HCT116 (cell line): Measurements from ENCODE around the gene F10. TPM values are rescaled to one million over a fixed set of nuclear protein-coding genes. Genes with fewer than 3 reads are reported as not detected.

Experiments used
- ATAC-seq: fragments of 200-7000 bp; cut with Tn5 transposase; 2 replicates; pipeline ENCODE4 v1.9.1; 2020; ENCODE audit warnings: mild to moderate bottlenecking, moderate library complexity
- BruUV-seq: library from RNA; stranded (reverse); fragments of 400-500 nt; replicated peaks from 2 replicates; lab custom pipeline; 2021; lab: Mats Ljungman, UMichigan
- CTCF ChIA-PET: fragments of 300-600 bp; sonication (Branson Sonifier 250); formaldehyde crosslinking; loops from one replicate; lab custom pipeline; 2021; ENCODE audit warnings: antibody characterized with exemption; lab: Charles Lee
- POLR2A ChIA-PET: fragments of 300-600, 350-600 bp; sonication (Branson Sonifier 250); formaldehyde crosslinking; loops from one replicate; lab custom pipeline; 2021; ENCODE audit warnings: antibody characterized with exemption; lab: Charles Lee
- RAD21 ChIA-PET, 2 experiments: fragments of 300-600 bp; sonication (Branson Sonifier 250); formaldehyde crosslinking; loops; one replicate each; lab custom pipeline; 2023; ENCODE audit warnings: low total read pairs in 2 of 2; ENCODE audit not compliant: uncharacterized antibody in 2 of 2, unreplicated experiment in 2 of 2, low non-redundant PET in 1 of 2; lab: Charles Lee
- DNase-seq: peaks from one replicate; pipeline ENCODE4 v3.0.0-alpha.2; 2010; ENCODE audit warnings: low read depth, low spot score
- H2AFZ ChIP-seq: fragments of 200-600 bp; shearing (Covaris generic), sonication (generic); 2 replicates; pipeline ENCODE4 v1.6.1; 2017; ENCODE audit warnings: low read depth, mixed run types, mixed read lengths, antibody characterized with exemption, low read length; ENCODE audit not compliant: poor library complexity, severe bottlenecking
- H3K27ac ChIP-seq: 2 replicates; pipeline ENCODE4 v1.5.1; 2012; ENCODE audit warnings: low read depth, low read length
- H3K27me3 ChIP-seq: fragments of 200-600 bp; sonication (generic); 2 replicates; pipeline ENCODE4 v1.6.1; 2016; ENCODE audit warnings: mixed run types, low read length, mixed read lengths; ENCODE audit not compliant: insufficient read depth
- H3K36me3 ChIP-seq, 2 experiments: fragments of 200-500 bp in 1 of 2; fragments of 200-600 bp in 1 of 2; sonication (Bioruptor generic) in 1 of 2; sonication (generic) in 1 of 2; 2 replicates each; pipeline versions ENCODE4 v1.5.1 to v1.6.1; 2014 to 2016; ENCODE audit warnings: low read length in 2 of 2, inconsistent platforms in 1 of 2, mixed read lengths in 1 of 2, mixed run types in 1 of 2; ENCODE audit not compliant: insufficient read depth in 2 of 2, control insufficient read depth in 1 of 2
- H3K4me1 ChIP-seq, 2 experiments: fragments of 200-600 bp in 1 of 2; sonication (generic) in 1 of 2; 2 replicates each; pipeline versions ENCODE4 v1.5.1 to v1.6.1; 2012 to 2017; ENCODE audit warnings: low read length in 2 of 2, inconsistent platforms in 1 of 2, mild to moderate bottlenecking in 1 of 2, mixed read lengths in 1 of 2, mixed run types in 1 of 2, moderate library complexity in 1 of 2; ENCODE audit not compliant: insufficient read depth in 2 of 2, control insufficient read depth in 1 of 2
- H3K4me2 ChIP-seq: fragments of 200-600 bp; sonication (generic); 2 replicates; pipeline ENCODE4 v1.6.1; 2017; ENCODE audit warnings: mixed run types, low read length, mixed read lengths
- H3K4me3 ChIP-seq, 2 experiments: fragments of 200-600 bp in 1 of 2; sonication (generic) in 1 of 2; replicated peaks in 1 of 2; 2 replicates each; pipeline ENCODE4 v1.5.1; 2011 to 2016; ENCODE audit warnings: low read length in 2 of 2, control low read depth in 1 of 2, low read depth in 1 of 2, mild to moderate bottlenecking in 1 of 2, mixed read lengths in 1 of 2, mixed run types in 1 of 2
- H3K79me2 ChIP-seq: fragments of 200-600 bp; sonication (generic); 2 replicates; pipeline ENCODE4 v1.6.1; 2017; ENCODE audit warnings: mild to moderate bottlenecking, mixed run types, low read length, moderate library complexity, mixed read lengths; ENCODE audit not compliant: insufficient read depth
- H3K9ac ChIP-seq: fragments of 200-600 bp; sonication (generic); 2 replicates; pipeline ENCODE4 v1.6.1; 2016; ENCODE audit warnings: low read length, mixed read lengths
- H3K9me2 ChIP-seq: fragments of 200-600 bp; sonication (generic), shearing (Covaris generic); 2 replicates; pipeline ENCODE4 v1.6.1; 2017; ENCODE audit warnings: mixed run types, mild to moderate bottlenecking, moderate library complexity; ENCODE audit not compliant: insufficient read depth
- H3K9me3 ChIP-seq, 2 experiments: fragments of 200-500 bp in 1 of 2; fragments of 200-600 bp in 1 of 2; sonication (Bioruptor generic) in 1 of 2; sonication (generic) in 1 of 2; 2 replicates each; pipeline ENCODE4 v1.6.1; 2014 to 2017; ENCODE audit warnings: low read length in 2 of 2, mixed read lengths in 2 of 2, inconsistent platforms in 1 of 2, low read depth in 1 of 2, mild to moderate bottlenecking in 1 of 2, mixed run types in 1 of 2, moderate library complexity in 1 of 2; ENCODE audit not compliant: control insufficient read depth in 1 of 2, insufficient read depth in 1 of 2
- H4K20me1 ChIP-seq: fragments of 200-600 bp; sonication (generic), shearing (Covaris generic); 2 replicates; pipeline ENCODE4 v1.6.1; 2017; ENCODE audit warnings: mixed run types, mild to moderate bottlenecking, moderate library complexity; ENCODE audit not compliant: insufficient read depth
- CEBPB ChIP-seq: IDR thresholded peaks from 2 replicates; pipeline ENCODE4 v1.6.1; 2012; ENCODE audit warnings: low read depth
- CTCF ChIP-seq, 3 experiments: fragments of 200-600 bp in 1 of 3; sonication (generic) in 1 of 3; IDR thresholded peaks in 2 of 3; conservative IDR thresholded peaks in 1 of 3; 2 replicates each; pipeline ENCODE4 v1.5.1; 2012 to 2017; ENCODE audit warnings: low read depth in 2 of 3, low read length in 2 of 3, antibody characterized with exemption in 1 of 3, borderline replicate concordance in 1 of 3, control low read depth in 1 of 3, mild to moderate bottlenecking in 1 of 3, mixed read lengths in 1 of 3, mixed run types in 1 of 3, moderate library complexity in 1 of 3; ENCODE audit not compliant: insufficient read depth in 1 of 3
- EGR1 ChIP-seq: IDR thresholded peaks from 2 replicates; pipeline ENCODE4 v1.6.1; 2012; ENCODE audit warnings: low read depth
- ELF1 ChIP-seq: IDR thresholded peaks from 2 replicates; pipeline ENCODE4 v1.6.1; 2012; ENCODE audit warnings: low read depth, borderline replicate concordance
- EZH2 ChIP-seq: fragments of 200-600 bp; sonication (generic); IDR thresholded peaks from 2 replicates; pipeline ENCODE4 v1.6.1; 2017; ENCODE audit warnings: antibody characterized with exemption, mixed run types
- JUND ChIP-seq: IDR thresholded peaks from 2 replicates; pipeline ENCODE4 v1.6.1; 2012
- MAX ChIP-seq: IDR thresholded peaks from 2 replicates; pipeline ENCODE4 v1.6.1; 2012
- POLR2A ChIP-seq: IDR thresholded peaks from 2 replicates; pipeline ENCODE4 v1.7.0; 2011; ENCODE audit warnings: borderline replicate concordance; ENCODE audit not compliant: insufficient read depth, insufficient read length; ENCODE audit errors: extremely low read depth
- POLR2AphosphoS5 ChIP-seq: IDR thresholded peaks from 2 replicates; pipeline ENCODE4 v1.6.1; 2011; ENCODE audit warnings: mild to moderate bottlenecking, low read depth, low read length, moderate library complexity
- RAD21 ChIP-seq: IDR thresholded peaks from 2 replicates; pipeline ENCODE4 v1.6.1; 2012; ENCODE audit warnings: low read depth, mild to moderate bottlenecking
- SIN3A ChIP-seq: IDR thresholded peaks from 2 replicates; pipeline ENCODE4 v1.6.1; 2012; ENCODE audit warnings: low read depth
- SP1 ChIP-seq: IDR thresholded peaks from 2 replicates; pipeline ENCODE4 v1.6.1; 2012; ENCODE audit warnings: low read depth
- ZNF274 ChIP-seq: fragments of 200-500 bp; sonication (Bioruptor generic); IDR thresholded peaks from 2 replicates; pipeline ENCODE4 v1.6.1; 2014; ENCODE audit warnings: mild to moderate bottlenecking, low read depth, low read length, inconsistent platforms
- intact Hi-C: fragments of 100-400 bp; cut with micrococcal nuclease; formaldehyde crosslinking; loops from 2 replicates; pipeline ENCODE4 v1.10.0; 2022
- total RNA-seq: library from RNA; stranded (reverse); gene quantifications from one replicate; pipeline ENCODE4 v1.2.1, GENCODE V29; 2021; ENCODE audit not compliant: unreplicated experiment

F10 gene
- total RNA-seq, 1 experiment from 2014 or later: 4.0 TPM

- ATAC-seq: no peak
- BruUV-seq: no TSS peak
- ChIA-PET RAD21 (no interaction called here), CTCF (no interaction called here), POLR2A (no interaction called here)
- no peaks in the 10 kb centered on the region for H3K9me3 ChIP-seq
- intact Hi-C loops: no loop called here
- no peaks in the 10 kb centered on the region for H3K9me2 ChIP-seq
- no peaks in the 10 kb centered on the region for H3K4me1 ChIP-seq
- no peaks in the 10 kb centered on the region for H3K36me3 ChIP-seq
- H3K4me2 ChIP-seq: no peak overlapping the region
- TF ChIP-seq JUND (no peak), EGR1 (no peak), POLR2A (no peak), EZH2 (no peak), ZNF274 (no peak), SIN3A (no peak), CEBPB (no peak), RAD21 (no peak)
- H3K79me2 ChIP-seq: no peaks in the 10 kb centered on the region
- no peaks in the 10 kb centered on the region for H4K20me1 ChIP-seq
- DNase-seq: no peak
- no peak overlapping the region for H3K27ac ChIP-seq
- H3K9ac ChIP-seq: no peak overlapping the region
- H3K27me3 ChIP-seq: 0 out of 2 replicates have a peak, but pooled peaks cover 7% of the 10 kb centered on the region
- H2AFZ ChIP-seq: no peak overlapping the region
- H3K4me3 ChIP-seq: no peak overlapping the region
These were observed 46.9 kb upstream of the F10 start for GRCh38 chr13:113075711-113076110.

- H3K4me3 ChIP-seq: no peak overlapping the region
- no peak for ATAC-seq
- H3K4me2 ChIP-seq: no peak overlapping the region
- no peak overlapping the region for H2AFZ ChIP-seq
- H4K20me1 ChIP-seq: no peaks in the 10 kb centered on the region
- H3K27ac ChIP-seq: no peak overlapping the region
- ChIA-PET CTCF (no interaction called here), POLR2A (no interaction called here)
- H3K9me3 ChIP-seq: no peaks in the 10 kb centered on the region
- no TSS peak for BruUV-seq
- H3K9me2 ChIP-seq: no peaks in the 10 kb centered on the region
- no peaks in the 10 kb centered on the region for H3K4me1 ChIP-seq
- no peak for DNase-seq
- intact Hi-C loops: no loop called here
- TF ChIP-seq MAX (no peak), CTCF (IDR thresholded peaks at IDR 0.05 in 2 of 3, conservative IDR thresholded peaks at IDR 0.05 in 1 of 3; ENCODE audit: borderline replicate concordance in 1 of 3, insufficient read depth in 1 of 3, low read depth in 2 of 3, low read length in 2 of 3) (no peak), SP1 (no peak), SIN3A (no peak), POLR2AphosphoS5 (no peak), EGR1 (no peak), EZH2 (no peak), ELF1 (no peak)
- TF ChIP-seq, all 23 proteins: peak for 0
- H3K27me3 ChIP-seq: no peaks in the 10 kb centered on the region
- no peaks in the 10 kb centered on the region for H3K36me3 ChIP-seq
- no peaks in the 10 kb centered on the region for H3K79me2 ChIP-seq
- RAD21 ChIA-PET: no interaction called here
- H3K9ac ChIP-seq: no peak overlapping the region
These were observed 45.8 kb upstream of the F10 start for GRCh38 chr13:113076681-113077401.
